Sigmoid colon (tissue), 4 donors: Measurements from ENCODE around the gene ECHS1.

Experiments
- EP300 ChIP-seq, 4 donors: sonication (generic); formaldehyde crosslinking; IDR thresholded peaks; one replicate each; pipeline ENCODE4 v1.6.1; 2017; ENCODE audit warnings: antibody characterized with exemption in 4 of 4
- POLR2A ChIP-seq, 2 donors: fragments of 450-650 bp; IDR thresholded peaks; one replicate each; pipeline ENCODE4 v1.6.1; 2016; ENCODE audit warnings: antibody characterized with exemption in 2 of 2, mild to moderate bottlenecking in 2 of 2, moderate library complexity in 2 of 2
- TF ChIP-seq, protein P1 (sequence below), 4 experiments: fragments of 450-650 bp in 3 of 4; fragments of 200-600 bp in 1 of 4; IDR thresholded peaks; one replicate each; pipeline ENCODE4 v1.5.1; 2016 to 2019; ENCODE audit warnings: antibody characterized with exemption in 4 of 4, mild to moderate bottlenecking in 3 of 4, moderate library complexity in 2 of 4

DNA sequence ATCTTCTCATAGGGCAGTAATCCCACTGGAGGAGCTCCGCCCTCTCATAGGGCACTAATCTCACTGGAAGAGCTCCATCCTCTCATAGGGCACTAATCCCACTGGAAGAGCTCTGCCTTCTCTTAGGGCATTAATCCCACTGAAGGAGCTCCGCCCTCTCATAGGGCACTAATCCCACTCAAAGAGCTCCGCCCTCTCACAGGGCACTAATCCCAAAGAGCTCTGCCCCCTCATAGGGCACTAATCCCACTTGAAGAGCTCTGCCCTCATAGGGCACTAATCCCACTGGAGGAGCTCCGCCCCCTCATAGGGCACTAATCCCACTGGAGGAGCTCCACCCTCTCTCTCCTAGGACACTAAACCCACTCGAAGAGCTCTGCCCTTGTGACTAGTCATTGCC, 11.9 kb downstream of the ECHS1 start:
- TF ChIP-seq, protein P1, sequence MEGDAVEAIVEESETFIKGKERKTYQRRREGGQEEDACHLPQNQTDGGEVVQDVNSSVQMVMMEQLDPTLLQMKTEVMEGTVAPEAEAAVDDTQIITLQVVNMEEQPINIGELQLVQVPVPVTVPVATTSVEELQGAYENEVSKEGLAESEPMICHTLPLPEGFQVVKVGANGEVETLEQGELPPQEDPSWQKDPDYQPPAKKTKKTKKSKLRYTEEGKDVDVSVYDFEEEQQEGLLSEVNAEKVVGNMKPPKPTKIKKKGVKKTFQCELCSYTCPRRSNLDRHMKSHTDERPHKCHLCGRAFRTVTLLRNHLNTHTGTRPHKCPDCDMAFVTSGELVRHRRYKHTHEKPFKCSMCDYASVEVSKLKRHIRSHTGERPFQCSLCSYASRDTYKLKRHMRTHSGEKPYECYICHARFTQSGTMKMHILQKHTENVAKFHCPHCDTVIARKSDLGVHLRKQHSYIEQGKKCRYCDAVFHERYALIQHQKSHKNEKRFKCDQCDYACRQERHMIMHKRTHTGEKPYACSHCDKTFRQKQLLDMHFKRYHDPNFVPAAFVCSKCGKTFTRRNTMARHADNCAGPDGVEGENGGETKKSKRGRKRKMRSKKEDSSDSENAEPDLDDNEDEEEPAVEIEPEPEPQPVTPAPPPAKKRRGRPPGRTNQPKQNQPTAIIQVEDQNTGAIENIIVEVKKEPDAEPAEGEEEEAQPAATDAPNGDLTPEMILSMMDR (IDR thresholded peaks at IDR 0.05), result no peak
- no peak for TF ChIP-seq EP300 (IDR thresholded peaks at IDR 0.05)
- TF ChIP-seq POLR2A (IDR thresholded peaks at IDR 0.05), result no peak
